Bronchial epithelial cell (primary cell): Measurements from ENCODE around the gene TTC7B. TPM values are rescaled to one million over a fixed set of nuclear protein-coding genes. Genes with fewer than 3 reads are reported as not detected.

ENCODE experiments used
- DNase-seq: peaks from one replicate; pipeline ENCODE4 v3.0.0-alpha.2; 2010; ENCODE audit warnings: low read depth
- FAIRE-seq: peaks from 2 replicates; lab custom pipeline; 2011; peaks lifted over from hg19 to GRCh38; lab: Jason Lieb, UNC
- H3K27me3 ChIP-seq: 2 replicates; pipeline ENCODE4 v1.5.1; 2011; ENCODE audit warnings: low read length; ENCODE audit not compliant: control insufficient read depth, insufficient read depth
- H3K36me3 ChIP-seq: 2 replicates; pipeline ENCODE4 v1.5.1; 2011; ENCODE audit warnings: low read length; ENCODE audit not compliant: control insufficient read depth, insufficient read depth
- H3K4me3 ChIP-seq: 2 replicates; pipeline ENCODE4 v1.5.1; 2011; ENCODE audit warnings: mild to moderate bottlenecking, low read depth, low read length, control low read depth
- total RNA-seq: library from RNA; depleted of rRNA; stranded (reverse); fragments of >200 nt; gene quantifications from 2 replicates; pipeline ENCODE4 v1.2.1, GENCODE V29; 2014
- TF ChIP-seq, protein P1 (sequence below): IDR thresholded peaks from 2 replicates; pipeline ENCODE4 v1.5.1; 2011; ENCODE audit warnings: mild to moderate bottlenecking, moderate library complexity, low read length, control low read depth, inconsistent platforms; ENCODE audit not compliant: insufficient read depth, severe bottlenecking

Gene TTC7B
- total RNA-seq, 1 donor from 2014 or later, result 2.9 TPM

DNA sequence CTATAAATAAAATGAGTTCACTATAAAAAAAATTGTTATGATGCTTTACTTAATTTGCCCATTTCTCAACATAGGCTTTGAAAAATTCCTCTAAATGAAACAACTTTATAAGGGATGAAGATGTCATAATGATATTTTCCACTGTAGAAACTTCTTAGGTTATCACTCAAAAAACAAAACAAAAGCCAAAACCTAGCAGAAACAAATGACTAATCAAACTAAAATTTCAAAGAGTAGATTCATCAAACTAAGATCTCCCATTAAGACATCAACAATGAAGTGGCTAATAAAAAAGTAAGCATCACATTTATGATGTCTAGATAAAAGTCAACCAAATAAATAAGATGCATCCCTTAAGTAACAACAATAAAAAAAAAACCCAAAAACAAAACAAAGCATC, 36.9 kb upstream of the TTC7B start:
- Histone ChIP-seq H3K4me3 (no peak overlapping the region), H3K27me3 (no peaks in the 10 kb centered on the region), H3K36me3 (no peaks in the 10 kb centered on the region)
- DNase-seq (no peak), FAIRE-seq (no peak)
- TF ChIP-seq, protein P1, sequence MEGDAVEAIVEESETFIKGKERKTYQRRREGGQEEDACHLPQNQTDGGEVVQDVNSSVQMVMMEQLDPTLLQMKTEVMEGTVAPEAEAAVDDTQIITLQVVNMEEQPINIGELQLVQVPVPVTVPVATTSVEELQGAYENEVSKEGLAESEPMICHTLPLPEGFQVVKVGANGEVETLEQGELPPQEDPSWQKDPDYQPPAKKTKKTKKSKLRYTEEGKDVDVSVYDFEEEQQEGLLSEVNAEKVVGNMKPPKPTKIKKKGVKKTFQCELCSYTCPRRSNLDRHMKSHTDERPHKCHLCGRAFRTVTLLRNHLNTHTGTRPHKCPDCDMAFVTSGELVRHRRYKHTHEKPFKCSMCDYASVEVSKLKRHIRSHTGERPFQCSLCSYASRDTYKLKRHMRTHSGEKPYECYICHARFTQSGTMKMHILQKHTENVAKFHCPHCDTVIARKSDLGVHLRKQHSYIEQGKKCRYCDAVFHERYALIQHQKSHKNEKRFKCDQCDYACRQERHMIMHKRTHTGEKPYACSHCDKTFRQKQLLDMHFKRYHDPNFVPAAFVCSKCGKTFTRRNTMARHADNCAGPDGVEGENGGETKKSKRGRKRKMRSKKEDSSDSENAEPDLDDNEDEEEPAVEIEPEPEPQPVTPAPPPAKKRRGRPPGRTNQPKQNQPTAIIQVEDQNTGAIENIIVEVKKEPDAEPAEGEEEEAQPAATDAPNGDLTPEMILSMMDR, result no peak

DNA sequence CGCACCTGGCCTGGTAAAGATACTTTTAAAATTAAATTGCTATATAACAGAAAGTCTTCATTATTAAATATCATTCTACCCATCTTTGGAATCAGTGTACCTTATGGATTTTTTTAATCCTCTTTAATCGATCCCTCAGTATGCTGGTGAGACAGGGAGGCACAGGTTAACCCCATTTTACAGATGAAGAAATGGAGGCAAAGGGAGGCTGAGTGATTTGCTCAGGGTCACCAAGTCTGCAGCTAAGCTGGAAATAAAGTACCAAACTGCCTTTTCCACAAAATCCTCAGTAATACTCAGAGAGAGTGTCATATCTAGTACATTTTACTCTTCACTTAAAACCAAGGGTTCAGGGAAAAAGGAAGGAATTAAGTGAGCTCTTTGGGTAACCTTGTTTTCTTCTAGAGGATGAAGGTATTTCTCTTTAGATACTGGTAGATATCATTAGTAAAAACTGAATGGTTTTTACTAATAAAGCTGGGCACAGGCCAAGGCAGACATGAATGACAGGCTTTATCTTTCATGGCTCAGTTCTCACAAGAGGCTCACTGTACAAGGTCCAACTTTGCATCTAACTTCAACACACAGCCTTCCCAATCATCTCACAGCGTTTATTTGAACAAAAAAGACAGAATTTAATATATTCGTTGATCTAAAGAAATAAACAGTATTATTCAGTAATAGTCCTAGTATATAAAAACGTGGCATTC, 35.3 kb upstream of the TTC7B start:
- FAIRE-seq (no peak), DNase-seq (no peak)
- no peak overlapping the region for H3K4me3 ChIP-seq
- no peaks in the 10 kb centered on the region for H3K27me3 ChIP-seq
- TF ChIP-seq, protein P1, result no peak
- no peaks in the 10 kb centered on the region for H3K36me3 ChIP-seq

DNA sequence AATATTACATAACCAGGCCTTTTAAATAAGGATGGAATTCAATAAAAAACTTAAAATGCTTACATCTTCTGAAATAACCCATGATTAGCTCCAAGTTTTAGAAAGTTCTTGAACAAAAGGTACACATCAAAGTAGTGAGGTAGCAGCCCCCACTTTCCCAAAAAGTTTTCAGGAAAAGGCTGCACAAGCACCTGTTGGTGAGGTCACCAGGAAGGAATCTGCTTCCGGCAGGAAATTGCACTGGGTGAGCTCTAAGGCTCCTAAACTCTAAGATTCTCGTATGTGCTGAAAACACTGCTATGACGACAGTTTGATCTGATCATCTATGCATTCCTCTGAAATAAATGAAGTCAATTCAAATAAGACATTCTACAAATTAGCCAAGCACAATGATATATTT, 34.3 kb upstream of the TTC7B start:
- peak; percentile 68 for DNase-seq
- no peaks in the 10 kb centered on the region for H3K27me3 ChIP-seq
- FAIRE-seq, result no peak
- H3K4me3 ChIP-seq, result no peak overlapping the region
- TF ChIP-seq, protein P1, result no peak
- H3K36me3 ChIP-seq, result no peaks in the 10 kb centered on the region

DNA sequence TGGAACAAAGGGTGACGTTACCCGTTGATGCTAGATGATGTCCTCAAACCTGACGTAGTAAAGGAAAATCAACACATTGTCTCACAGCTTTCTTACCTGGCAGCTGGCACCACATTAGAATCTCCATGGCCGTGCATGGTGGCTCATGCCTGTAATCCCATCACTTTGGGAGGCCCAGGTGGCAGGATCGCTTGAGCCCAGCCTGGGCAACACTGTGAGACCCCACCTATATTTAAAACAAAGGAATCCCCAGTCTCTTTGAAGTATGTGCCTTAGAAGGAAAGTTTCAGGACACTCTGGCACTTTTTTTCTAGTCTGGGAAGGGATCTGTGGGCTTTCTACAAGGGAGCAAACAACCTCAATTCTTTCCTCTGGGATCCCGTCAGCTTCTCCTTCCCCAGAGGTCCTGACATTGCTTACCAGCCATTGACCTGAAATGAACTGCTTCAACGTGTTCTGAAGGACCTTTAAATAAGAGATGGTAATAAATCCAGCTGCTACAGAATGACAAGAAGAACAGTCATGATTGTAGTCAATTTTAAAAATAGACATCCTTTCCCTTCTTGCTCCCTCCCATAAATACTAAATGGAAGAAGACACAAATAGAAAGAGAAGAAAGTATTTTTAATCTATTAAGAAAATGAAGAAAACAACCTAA, 33.7 kb upstream of the TTC7B start:
- DNase-seq (no peak), FAIRE-seq (no peak)
- Histone ChIP-seq H3K4me3 (no peak overlapping the region), H3K36me3 (no peaks in the 10 kb centered on the region), H3K27me3 (no peaks in the 10 kb centered on the region)
- TF ChIP-seq, protein P1, result no peak

DNA sequence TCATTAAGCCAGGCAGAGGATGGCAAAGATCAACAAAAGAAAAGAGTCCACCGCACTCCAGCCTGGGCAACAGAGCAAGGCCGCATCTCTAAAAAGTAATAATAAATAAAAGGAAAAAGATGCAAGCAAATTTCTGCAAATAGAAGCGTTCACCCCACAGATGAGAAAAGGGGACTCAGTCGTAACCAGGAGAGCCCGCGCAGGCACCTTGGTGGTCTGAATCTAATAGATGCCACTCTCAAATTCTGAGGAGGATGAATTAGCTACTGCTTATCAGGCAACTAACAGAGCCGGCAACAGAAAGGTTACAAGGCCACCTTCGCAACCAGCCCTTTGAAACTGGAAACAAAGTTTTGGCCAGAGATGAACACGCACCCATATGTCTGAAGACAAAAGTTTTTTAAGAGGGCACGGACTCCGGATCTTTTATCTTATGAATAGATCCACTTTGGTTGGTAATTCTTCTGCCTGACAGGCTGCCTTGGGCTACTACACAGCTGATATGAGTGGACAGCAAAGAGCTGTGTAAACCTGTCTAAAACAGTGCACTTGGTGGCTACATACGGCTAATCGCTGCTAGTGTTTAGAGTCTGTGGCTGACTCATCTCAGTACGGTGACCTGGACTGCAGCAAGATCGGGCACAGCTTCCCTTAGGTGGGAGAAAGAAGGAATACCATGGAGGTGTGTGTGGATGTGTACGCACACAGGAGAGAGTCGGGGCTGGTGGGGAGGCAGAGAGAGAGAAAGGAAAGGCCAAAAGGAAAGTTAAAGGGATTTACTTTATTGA, 32.9 kb upstream of the TTC7B start:
- Histone ChIP-seq H3K4me3 (no peak overlapping the region), H3K36me3 (no peaks in the 10 kb centered on the region), H3K27me3 (no peaks in the 10 kb centered on the region)
- DNase-seq (peak; percentile 51), FAIRE-seq (no peak)
- TF ChIP-seq, protein P1, result no peak
